Gastrocnemius medialis (tissue), 4 donors: ENCODE data around the gene GNG4. TPM values are rescaled to one million over a fixed set of nuclear protein-coding genes. Genes with fewer than 3 reads are reported as not detected.
"Not testable (repeated sequence)": the region's sequence is repeated elsewhere in the genome, so short reads cannot be mapped to it uniquely, and the experiment has no call there.

Experiments used
- ATAC-seq, 2 donors: fragments of 150-250 bp; one replicate each; pipeline ENCODE4 v1.9.1; 2016
- DNase-seq, 2 donors: peaks; one replicate each; pipeline ENCODE4 v3.0.0-alpha.2; 2019
- H3K27ac ChIP-seq, 4 donors: fragments of 200-600 bp; sonication (generic); 1 replicate in 1 of 4; 2 replicates in 3 of 4; pipeline ENCODE4 v1.5.1; 2016 to 2018; ENCODE audit warnings: mild to moderate bottlenecking in 2 of 4, moderate library complexity in 1 of 4
- H3K27me3 ChIP-seq, 3 donors: fragments of 200-600 bp; sonication (generic) in 2 of 3; 1 replicate in 1 of 3; 2 replicates in 2 of 3; pipeline versions ENCODE4 v1.5.1 to v1.6.0; 2016 to 2019; ENCODE audit warnings: mild to moderate bottlenecking in 1 of 3, moderate library complexity in 1 of 3
- H3K36me3 ChIP-seq, 2 donors: fragments of 200-600 bp; sonication (generic) in 1 of 2; one replicate each; pipeline ENCODE4 v1.5.1; 2017 to 2018
- H3K4me1 ChIP-seq, 2 donors: fragments of 200-600 bp; sonication (generic) in 1 of 2; one replicate each; pipeline ENCODE4 v1.5.1; 2016 to 2017; ENCODE audit warnings: mild to moderate bottlenecking in 2 of 2
- H3K4me3 ChIP-seq, 4 donors: fragments of 200-600 bp; sonication (generic) in 3 of 4; 1 replicate in 1 of 4; 2 replicates in 3 of 4; pipeline ENCODE4 v1.5.1; 2016 to 2019; ENCODE audit warnings: mild to moderate bottlenecking in 2 of 4
- H3K9me3 ChIP-seq, 3 donors: fragments of 200-600 bp; sonication (generic) in 2 of 3; 1 replicate in 1 of 3; 2 replicates in 2 of 3; pipeline ENCODE4 v1.5.1; 2016 to 2019
- POLR2A ChIP-seq, 2 donors: fragments of 450-650 bp; IDR thresholded peaks; one replicate each; pipeline ENCODE4 v1.6.1; 2017; ENCODE audit warnings: antibody characterized with exemption in 2 of 2, mild to moderate bottlenecking in 2 of 2, moderate library complexity in 2 of 2
- in situ Hi-C, 4 donors: fragments of 200-750 bp; cut with MboI; loops; one replicate each; pipeline versions ENCODE4 v1.15.0 to v1.8.0; 2017; ENCODE audit warnings: low sequenced_read_pairs in 4 of 4
- intact Hi-C: fragments of 100-400 bp; cut with DNase I; formaldehyde crosslinking; loops from one replicate; pipeline ENCODE4 v1.15.1; 2023; ENCODE audit warnings: low total_unique reads
- total RNA-seq, 4 donors: library from RNA; depleted of rRNA; stranded (reverse); fragments of >200 nt; gene quantifications; one replicate each; pipeline versions ENCODE4 v1.1.0 to v1.2.3, GENCODE V29; 2016
- TF ChIP-seq, protein P1 (sequence below), 5 experiments: fragments of 450-650 bp in 3 of 5; fragments of 200-600 bp in 2 of 5; sonication (generic) in 2 of 5; IDR thresholded peaks in 4 of 5; conservative IDR thresholded peaks in 1 of 5; 1 replicate in 4 of 5; 2 replicates in 1 of 5; pipeline ENCODE4 v1.5.1; 2016 to 2019; ENCODE audit warnings: antibody characterized with exemption in 5 of 5, mild to moderate bottlenecking in 3 of 5, moderate library complexity in 3 of 5

Gene GNG4
- total RNA-seq, 4 donors from 2014 or later = not detected

DNA sequence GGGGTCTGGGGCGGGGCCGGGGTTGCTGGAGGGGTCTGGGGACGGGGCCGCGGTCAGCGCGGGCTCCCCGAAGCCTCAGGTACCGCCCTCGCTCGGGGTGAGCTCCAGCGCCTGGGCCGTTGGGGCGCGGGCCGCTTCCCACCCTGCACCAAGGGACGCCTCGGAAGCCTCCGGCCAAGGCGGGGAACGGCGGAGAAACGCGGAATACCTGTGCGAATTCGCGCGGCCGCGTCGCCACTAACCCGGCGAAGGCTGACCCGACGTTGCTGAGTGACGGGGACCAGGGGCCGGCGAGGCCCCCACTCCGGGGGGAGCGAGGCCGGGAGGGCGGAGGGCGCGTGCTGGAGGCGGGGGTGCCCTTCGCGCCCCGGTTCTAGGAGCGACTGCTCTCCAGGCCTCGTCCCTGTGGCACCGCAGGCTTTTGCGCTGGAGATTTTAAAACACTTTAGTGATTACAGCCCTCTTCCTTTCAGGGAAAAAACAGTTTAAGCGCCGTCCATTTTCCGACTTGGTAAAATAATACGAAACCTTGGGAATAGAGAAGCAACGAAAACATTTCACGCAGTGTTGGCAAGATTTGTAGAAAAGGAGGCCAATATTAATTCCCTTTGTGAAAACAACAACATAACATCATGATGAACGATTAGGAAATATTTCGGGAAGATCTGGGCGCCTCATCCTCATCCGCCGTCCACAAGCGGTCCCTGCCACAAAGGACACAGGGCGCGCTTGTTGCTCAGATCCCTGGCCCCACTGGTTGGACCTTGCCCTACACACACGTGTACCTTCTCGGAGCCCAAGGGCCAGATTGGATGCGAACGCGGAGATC lies 971 bp upstream of the GNG4 start:
- Histone ChIP-seq H3K4me1 (peaks cover 8 to 11% of the 10 kb centered on the region in 2 donors), H3K4me3 (peak overlapping the region; percentile 40 to 50 (median 45)), H3K36me3 (no peaks in the 10 kb centered on the region), H3K27me3 (peaks cover 54 to 77% (median 62%) of the 10 kb centered on the region in 3 donors), H3K27ac (no peak overlapping the region), H3K9me3 (no peaks in the 10 kb centered on the region)
- in situ Hi-C loops (no loop called here), intact Hi-C loops (no loop called here)
- TF ChIP-seq POLR2A (IDR thresholded peaks at IDR 0.05) = no peak
- TF ChIP-seq, protein P1, sequence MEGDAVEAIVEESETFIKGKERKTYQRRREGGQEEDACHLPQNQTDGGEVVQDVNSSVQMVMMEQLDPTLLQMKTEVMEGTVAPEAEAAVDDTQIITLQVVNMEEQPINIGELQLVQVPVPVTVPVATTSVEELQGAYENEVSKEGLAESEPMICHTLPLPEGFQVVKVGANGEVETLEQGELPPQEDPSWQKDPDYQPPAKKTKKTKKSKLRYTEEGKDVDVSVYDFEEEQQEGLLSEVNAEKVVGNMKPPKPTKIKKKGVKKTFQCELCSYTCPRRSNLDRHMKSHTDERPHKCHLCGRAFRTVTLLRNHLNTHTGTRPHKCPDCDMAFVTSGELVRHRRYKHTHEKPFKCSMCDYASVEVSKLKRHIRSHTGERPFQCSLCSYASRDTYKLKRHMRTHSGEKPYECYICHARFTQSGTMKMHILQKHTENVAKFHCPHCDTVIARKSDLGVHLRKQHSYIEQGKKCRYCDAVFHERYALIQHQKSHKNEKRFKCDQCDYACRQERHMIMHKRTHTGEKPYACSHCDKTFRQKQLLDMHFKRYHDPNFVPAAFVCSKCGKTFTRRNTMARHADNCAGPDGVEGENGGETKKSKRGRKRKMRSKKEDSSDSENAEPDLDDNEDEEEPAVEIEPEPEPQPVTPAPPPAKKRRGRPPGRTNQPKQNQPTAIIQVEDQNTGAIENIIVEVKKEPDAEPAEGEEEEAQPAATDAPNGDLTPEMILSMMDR (IDR thresholded peaks at IDR 0.05 in 4 of 5, conservative IDR thresholded peaks at IDR 0.05 in 1 of 5) = no peak
- ATAC-seq (no peak), DNase-seq (no peak)

DNA sequence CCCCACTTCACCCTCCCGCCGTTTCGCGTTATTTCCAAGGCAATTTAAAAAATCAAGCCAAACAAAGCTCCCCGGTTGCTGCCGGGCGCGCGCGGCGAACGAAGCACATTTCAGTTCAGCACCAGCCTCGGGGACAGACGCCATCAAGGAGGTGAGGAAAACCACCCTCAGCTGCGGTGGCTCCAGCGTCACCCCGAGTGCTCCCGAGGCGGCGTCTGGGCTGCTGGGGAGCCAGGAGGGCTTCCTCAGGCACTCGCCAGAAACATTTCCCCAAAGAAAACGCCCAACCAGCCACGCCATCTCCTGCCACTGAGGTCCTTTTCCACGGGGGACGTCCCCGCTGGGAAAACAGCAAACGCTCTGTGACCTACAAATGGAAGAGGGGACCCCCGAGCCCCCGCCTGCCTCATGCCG lies 623 bp downstream of the GNG4 start:
- no peaks in the 10 kb centered on the region for H3K9me3 ChIP-seq
- no peak for TF ChIP-seq POLR2A (IDR thresholded peaks at IDR 0.05)
- TF ChIP-seq, protein P1 (IDR thresholded peaks at IDR 0.05 in 4 of 5, conservative IDR thresholded peaks at IDR 0.05 in 1 of 5) = no peak
- H3K4me3 ChIP-seq = peak overlapping the region; percentile 32 to 46 (median 44)
- intact Hi-C loops = no loop called here
- ATAC-seq = no peak
- no peak for DNase-seq
- peaks cover 57 to 74% (median 59%) of the 10 kb centered on the region in 3 donors for H3K27me3 ChIP-seq
- no peaks in the 10 kb centered on the region for H3K36me3 ChIP-seq
- in situ Hi-C loops = no loop called here
- no peak overlapping the region for H3K27ac ChIP-seq
- peaks cover 8 to 11% of the 10 kb centered on the region in 2 donors for H3K4me1 ChIP-seq

DNA sequence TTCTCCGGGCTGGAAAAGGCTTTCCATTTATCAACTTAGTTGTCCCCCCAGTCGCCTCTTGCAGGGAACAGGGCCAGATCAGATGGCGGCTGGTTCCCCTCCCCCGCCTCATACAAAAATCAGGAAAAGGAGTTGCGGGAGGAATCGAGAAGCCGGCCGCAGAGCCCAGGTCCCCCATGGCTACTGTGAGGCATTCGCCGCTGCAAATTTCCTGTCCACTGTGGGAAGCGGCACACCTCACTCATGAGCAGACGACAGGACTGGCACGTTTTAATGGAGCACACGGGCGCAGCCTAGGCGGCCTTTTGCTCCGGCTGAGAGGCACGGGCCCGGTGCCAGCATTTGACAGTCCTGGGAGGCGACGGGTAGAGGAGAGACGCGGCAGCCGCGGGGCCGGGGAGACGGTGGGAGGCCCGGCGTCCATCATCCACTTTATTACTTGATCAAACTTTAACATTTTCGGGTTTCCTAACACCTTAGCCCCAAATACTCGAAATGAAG lies 1.1 kb downstream of the GNG4 start:
- DNase-seq (no peak), ATAC-seq (no peak)
- Histone ChIP-seq H3K27ac (no peak overlapping the region), H3K27me3 (peaks cover 57 to 70% (median 59%) of the 10 kb centered on the region in 3 donors), H3K4me3 (peak overlapping the region; percentile 17 to 46 (median 38)), H3K4me1 (peaks cover 8 to 11% of the 10 kb centered on the region in 2 donors), H3K36me3 (no peaks in the 10 kb centered on the region), H3K9me3 (no peaks in the 10 kb centered on the region)
- intact Hi-C loops = no loop called here
- TF ChIP-seq, protein P1 (IDR thresholded peaks at IDR 0.05 in 4 of 5, conservative IDR thresholded peaks at IDR 0.05 in 1 of 5) = no peak
- no peak for TF ChIP-seq POLR2A (IDR thresholded peaks at IDR 0.05)
- in situ Hi-C loops = no loop called here

DNA sequence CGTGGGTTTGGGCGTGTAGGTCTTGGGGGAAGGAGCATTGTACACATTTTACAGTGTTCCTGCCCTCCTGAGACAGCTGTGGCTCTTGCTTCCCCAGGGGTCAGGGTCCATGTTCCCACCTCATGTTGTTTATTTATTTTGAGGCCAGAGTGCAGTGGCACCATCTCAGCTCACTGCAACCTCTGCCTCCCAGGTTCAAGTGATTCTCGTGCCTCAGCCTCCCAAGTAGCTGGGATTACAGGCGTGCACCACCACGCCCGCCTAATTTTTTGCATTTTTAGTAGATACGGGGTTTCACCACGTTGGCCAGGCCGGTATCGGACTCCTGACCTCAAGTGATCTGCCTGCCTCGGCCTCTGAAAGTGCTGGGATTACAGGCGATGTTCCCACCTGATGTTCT lies 2.0 kb downstream of the GNG4 start:
- H3K36me3 ChIP-seq, H3K27ac ChIP-seq, ATAC-seq, in situ Hi-C loops, intact Hi-C loops, H3K9me3 ChIP-seq, DNase-seq, H3K4me3 ChIP-seq: not testable (repeated sequence)
- peaks cover 49 to 61% (median 55%) of the 10 kb centered on the region in 3 donors for H3K27me3 ChIP-seq
- peaks cover 8 to 11% of the 10 kb centered on the region in 2 donors for H3K4me1 ChIP-seq

DNA sequence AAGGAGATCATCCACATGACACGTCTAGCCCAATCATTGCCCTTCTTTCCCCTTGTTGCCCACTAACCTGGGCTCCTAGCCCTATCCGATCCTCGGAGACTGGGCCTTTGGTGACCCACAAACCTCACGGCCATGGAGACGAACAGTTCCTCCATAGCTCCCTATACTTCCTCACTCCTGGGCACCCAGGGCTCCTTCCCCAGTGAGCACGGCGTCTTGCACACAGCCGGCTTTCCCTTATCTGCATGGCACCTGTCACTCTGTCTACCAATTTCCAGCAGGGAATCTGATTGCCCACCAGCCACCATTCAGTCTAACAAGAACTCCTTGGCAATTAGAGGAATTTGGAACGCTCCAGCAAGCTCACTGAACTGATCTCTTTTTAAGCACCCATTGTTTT lies 3.1 kb downstream of the GNG4 start:
- Histone ChIP-seq H3K9me3 (no peaks in the 10 kb centered on the region), H3K27me3 (peaks cover 38 to 52% (median 46%) of the 10 kb centered on the region in 3 donors), H3K4me1 (peaks cover 8 to 11% of the 10 kb centered on the region in 2 donors), H3K4me3 (no peak overlapping the region), H3K27ac (no peak overlapping the region), H3K36me3 (no peaks in the 10 kb centered on the region)
- TF ChIP-seq, protein P1 (IDR thresholded peaks at IDR 0.05 in 4 of 5, conservative IDR thresholded peaks at IDR 0.05 in 1 of 5) = no peak
- no peak for TF ChIP-seq POLR2A (IDR thresholded peaks at IDR 0.05)
- intact Hi-C loops = no loop called here
- ATAC-seq (no peak), DNase-seq (no peak)
- in situ Hi-C loops = no loop called here
